ENCODE data around the gene THSD4.

THSD4 gene

GRCh38 chr15:71242292-71242691 lies 127.0 kb downstream of the THSD4 start:
- CTCF ChIA-PET = no interaction called here
- POLR2A ChIA-PET = no interaction called here
- no peak for DNase-seq (ENCODE audit: extremely low spot score)
- TF ChIP-seq, protein P1, sequence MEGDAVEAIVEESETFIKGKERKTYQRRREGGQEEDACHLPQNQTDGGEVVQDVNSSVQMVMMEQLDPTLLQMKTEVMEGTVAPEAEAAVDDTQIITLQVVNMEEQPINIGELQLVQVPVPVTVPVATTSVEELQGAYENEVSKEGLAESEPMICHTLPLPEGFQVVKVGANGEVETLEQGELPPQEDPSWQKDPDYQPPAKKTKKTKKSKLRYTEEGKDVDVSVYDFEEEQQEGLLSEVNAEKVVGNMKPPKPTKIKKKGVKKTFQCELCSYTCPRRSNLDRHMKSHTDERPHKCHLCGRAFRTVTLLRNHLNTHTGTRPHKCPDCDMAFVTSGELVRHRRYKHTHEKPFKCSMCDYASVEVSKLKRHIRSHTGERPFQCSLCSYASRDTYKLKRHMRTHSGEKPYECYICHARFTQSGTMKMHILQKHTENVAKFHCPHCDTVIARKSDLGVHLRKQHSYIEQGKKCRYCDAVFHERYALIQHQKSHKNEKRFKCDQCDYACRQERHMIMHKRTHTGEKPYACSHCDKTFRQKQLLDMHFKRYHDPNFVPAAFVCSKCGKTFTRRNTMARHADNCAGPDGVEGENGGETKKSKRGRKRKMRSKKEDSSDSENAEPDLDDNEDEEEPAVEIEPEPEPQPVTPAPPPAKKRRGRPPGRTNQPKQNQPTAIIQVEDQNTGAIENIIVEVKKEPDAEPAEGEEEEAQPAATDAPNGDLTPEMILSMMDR (IDR thresholded peaks at IDR 0.05; ENCODE audit: control extremely low read depth, extremely low read depth, low read depth, missing control alignments) = no peak

DNA sequence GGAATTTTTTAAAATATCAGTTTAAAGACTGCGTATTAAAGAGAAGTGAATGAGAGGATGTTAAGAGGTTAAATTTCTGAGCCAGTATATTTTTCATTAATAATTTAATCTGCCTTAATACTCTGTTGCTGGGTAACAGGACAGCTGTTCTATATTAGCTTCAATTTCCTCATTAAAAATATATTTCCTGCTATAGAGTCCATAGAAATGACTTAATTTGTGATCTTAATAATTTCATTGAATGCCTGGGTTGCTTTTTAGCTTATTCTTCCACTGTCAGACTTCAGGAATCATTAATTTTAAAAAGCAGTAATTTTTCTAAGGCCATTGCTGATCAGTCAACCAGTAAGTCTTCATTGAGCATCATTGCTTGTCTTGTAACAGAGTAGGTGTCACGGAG lies 129.0 kb downstream of the THSD4 start:
- TF ChIP-seq, protein P1 (IDR thresholded peaks at IDR 0.05; ENCODE audit: control extremely low read depth, extremely low read depth, low read depth, missing control alignments) = no peak
- POLR2A ChIA-PET = no interaction called here
- no peak for DNase-seq (ENCODE audit: extremely low spot score)
- CTCF ChIA-PET = interaction anchor here (2.3 kb wide), 1 partner anchor 11 kb away, joined by 5 read pairs; no protein-coding TSS in a partner anchor

- CTCF ChIA-PET = no interaction called here
- no peak for DNase-seq (ENCODE audit: extremely low spot score)
- TF ChIP-seq, protein P1 (IDR thresholded peaks at IDR 0.05; ENCODE audit: control extremely low read depth, extremely low read depth, low read depth, missing control alignments) = no peak
Measured at GRCh38 chr15:71245588-71245987, 130.3 kb downstream of the THSD4 start.

GRCh38 chr15:71248386-71248785 lies 133.1 kb downstream of the THSD4 start:
- ChIA-PET POLR2A (no interaction called here), CTCF (no interaction called here)
- TF ChIP-seq, protein P1 (IDR thresholded peaks at IDR 0.05; ENCODE audit: control extremely low read depth, extremely low read depth, low read depth, missing control alignments) = no peak
- DNase-seq (ENCODE audit: extremely low spot score) = no peak

More at GRCh38 chr15:71245588-71245987, 130.3 kb downstream of the THSD4 start:
- POLR2A ChIA-PET = no interaction called here

DNA sequence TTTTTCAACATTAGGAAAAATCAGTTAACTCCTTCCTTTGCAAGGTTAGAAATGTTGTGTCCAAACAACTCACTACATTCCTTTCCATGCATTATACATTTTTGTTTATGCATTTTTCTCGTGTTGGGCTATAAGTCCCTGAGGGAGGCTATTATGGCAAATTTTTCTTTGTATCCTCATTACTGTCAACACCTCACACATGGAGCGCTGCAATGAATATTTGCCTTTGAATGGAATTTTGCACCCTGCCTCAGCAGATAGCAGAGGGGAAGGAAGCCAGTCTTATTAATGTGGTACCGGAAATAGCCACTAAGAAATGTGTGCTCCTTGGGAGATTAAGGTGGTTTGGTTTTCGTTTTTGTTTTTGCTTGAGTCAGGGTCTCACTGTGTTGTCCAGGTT lies 134.7 kb downstream of the THSD4 start:
- TF ChIP-seq, protein P1 (IDR thresholded peaks at IDR 0.05; ENCODE audit: control extremely low read depth, extremely low read depth, low read depth, missing control alignments) = no peak
- ChIA-PET CTCF (no interaction called here), POLR2A (no interaction called here)
- no peak for DNase-seq (ENCODE audit: extremely low spot score)

- ChIA-PET CTCF (no interaction called here), POLR2A (no interaction called here)
- TF ChIP-seq, protein P1 (IDR thresholded peaks at IDR 0.05; ENCODE audit: control extremely low read depth, extremely low read depth, low read depth, missing control alignments) = no peak
- no peak for DNase-seq (ENCODE audit: extremely low spot score)
Measured at GRCh38 chr15:71250936-71251583, 135.8 kb downstream of the THSD4 start.

Data from GM10248 (cell line).